Activated CD8-positive, alpha-beta memory T cell treated with anti-CD3 and anti-CD28 coated beads, Interleukin-2, amount 10 ng/mL, durations not matched to agents 7 days and 5 days (primary cell): ENCODE measurements around the gene MTMR12. TPM values are rescaled to one million over a fixed set of nuclear protein-coding genes. Genes with fewer than 3 reads are reported as not detected.

Source experiments
- ATAC-seq: fragments of 150-1000 bp; cut with Tn5 transposase; one replicate; pipeline ENCODE4 v1.10.0; 2021; ENCODE audit warnings: moderate library complexity
- CTCF ChIA-PET: fragments of 350-600 bp; sonication (Branson Sonifier 250); formaldehyde crosslinking; loops from one replicate; lab custom pipeline; 2021; ENCODE audit warnings: antibody characterized with exemption; lab: Charles Lee
- DNase-seq: peaks from one replicate; pipeline ENCODE4 v3.0.0-alpha.2; 2020
- H3K27ac Mint-ChIP-seq: one replicate; pipeline ENCODE4 v1.8.0; 2021; ENCODE audit warnings: mild to moderate bottlenecking, mixed read lengths
- H3K27me3 Mint-ChIP-seq: one replicate; pipeline ENCODE4 v1.8.0; 2021; ENCODE audit warnings: mixed read lengths
- H3K36me3 Mint-ChIP-seq: one replicate; pipeline ENCODE4 v1.8.0; 2021; ENCODE audit warnings: mild to moderate bottlenecking, mixed read lengths
- H3K4me1 Mint-ChIP-seq: one replicate; pipeline ENCODE4 v1.8.0; 2021; ENCODE audit warnings: mixed read lengths
- H3K4me3 Mint-ChIP-seq: one replicate; pipeline ENCODE4 v1.8.0; 2021; ENCODE audit warnings: mild to moderate bottlenecking, moderate library complexity, mixed read lengths
- H3K9me3 Mint-ChIP-seq: one replicate; pipeline ENCODE4 v1.8.0; 2022; ENCODE audit warnings: low read depth, mixed read lengths
- total RNA-seq, 2 experiments: library from RNA; stranded (reverse); gene quantifications; one replicate each; pipeline ENCODE4 v1.2.3, GENCODE V29; 2021

The MTMR12 gene
- total RNA-seq, 2 experiments from 2014 or later = 23.3 to 26.6 TPM

GRCh38 chr5:32251871-32252458 is 60.8 kb downstream of the MTMR12 start:
- Mint-ChIP-seq H3K4me1 (no peaks in the 10 kb centered on the region), H3K27ac (no peak overlapping the region), H3K36me3 (peaks cover 31% of the 10 kb centered on the region), H3K9me3 (no peaks in the 10 kb centered on the region), H3K27me3 (no peaks in the 10 kb centered on the region), H3K4me3 (no peak overlapping the region)
- CTCF ChIA-PET = interaction anchor here (0.9 kb wide), 1 partner anchor 16 kb away, joined by 3 read pairs; no protein-coding TSS in a partner anchor
- ATAC-seq = no peak
- no peak for DNase-seq

- Mint-ChIP-seq H3K36me3 (peaks cover 43% of the 10 kb centered on the region), H3K27ac (no peak overlapping the region), H3K4me1 (no peaks in the 10 kb centered on the region)
These were observed 63.1 kb downstream of the MTMR12 start for GRCh38 chr5:32249668-32250067.

GRCh38 chr5:32245742-32246141 is 67.0 kb downstream of the MTMR12 start:
- Mint-ChIP-seq H3K9me3 (no peaks in the 10 kb centered on the region), H3K36me3 (peaks cover 37% of the 10 kb centered on the region), H3K4me3 (no peak overlapping the region), H3K4me1 (peaks cover 6% of the 10 kb centered on the region), H3K27ac (no peak overlapping the region), H3K27me3 (no peaks in the 10 kb centered on the region)
- DNase-seq (no peak), ATAC-seq (no peak)
- CTCF ChIA-PET = interaction anchor here (1.3 kb wide), 1 partner anchor 84 kb away, joined by 3 read pairs; no protein-coding TSS in a partner anchor

More at GRCh38 chr5:32249668-32250067, 63.1 kb downstream of the MTMR12 start:
- Mint-ChIP-seq H3K27me3 (no peaks in the 10 kb centered on the region), H3K9me3 (no peaks in the 10 kb centered on the region), H3K4me3 (no peak overlapping the region)
- ATAC-seq = no peak
- DNase-seq = no peak
- CTCF ChIA-PET = interaction anchor here (1.4 kb wide), 1 partner anchor 18 kb away, joined by 4 read pairs; no protein-coding TSS in a partner anchor

GRCh38 chr5:32244017-32244416 is 68.7 kb downstream of the MTMR12 start:
- H3K9me3 Mint-ChIP-seq = no peaks in the 10 kb centered on the region
- CTCF ChIA-PET = interaction anchor here (0.9 to 1.6 kb wide), 3 partner anchors 11 to 86 kb away, joined by 4 to 5 read pairs (median 4); no protein-coding TSS in a partner anchor

DNA sequence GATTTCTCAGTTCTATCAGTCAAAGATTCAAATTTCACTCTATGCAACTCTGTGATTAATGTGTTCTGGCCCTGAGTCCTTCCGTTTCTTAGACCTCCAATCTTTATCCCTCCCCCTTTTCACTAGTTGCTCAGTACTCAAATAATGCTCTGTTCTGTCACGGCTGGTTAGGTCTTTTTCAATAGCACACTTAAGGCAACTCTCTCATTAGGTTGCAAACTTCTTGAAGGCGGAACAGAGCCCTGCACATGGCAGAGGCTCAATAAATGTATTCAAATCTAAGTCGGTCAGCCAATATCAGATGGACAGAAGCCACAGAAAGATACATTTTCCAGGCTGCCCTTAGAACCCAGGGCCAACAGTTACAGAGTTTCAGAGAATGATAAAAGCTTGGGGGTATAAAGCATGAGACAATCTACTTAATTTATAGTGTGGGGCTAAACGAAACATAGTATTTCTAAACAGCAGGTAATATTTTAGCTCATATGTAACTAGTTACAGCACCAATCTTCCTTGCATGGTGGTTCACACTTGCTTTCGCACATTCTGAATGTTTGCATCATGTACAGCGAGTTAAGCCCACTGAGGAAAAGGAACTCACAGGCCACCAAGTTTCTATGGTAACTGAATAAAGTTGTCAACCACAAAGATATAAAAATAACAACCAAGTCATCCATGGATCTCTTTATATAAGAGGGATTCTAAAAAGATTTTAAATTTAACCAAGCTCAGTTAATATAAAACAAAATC is 71.5 kb downstream of the MTMR12 start:
- Mint-ChIP-seq H3K4me1 (peaks cover 6% of the 10 kb centered on the region), H3K36me3 (peaks cover 18% of the 10 kb centered on the region), H3K27ac (no peak overlapping the region), H3K9me3 (no peaks in the 10 kb centered on the region), H3K4me3 (no peak overlapping the region), H3K27me3 (no peaks in the 10 kb centered on the region)
- ATAC-seq = no peak
- CTCF ChIA-PET = interaction anchor here (0.9 to 2.5 kb wide), 2 partner anchors 9 to 87 kb away, joined by 3 to 14 read pairs; no protein-coding TSS in a partner anchor
- DNase-seq = no peak

More at GRCh38 chr5:32244017-32244416, 68.7 kb downstream of the MTMR12 start:
- H3K4me3 Mint-ChIP-seq = no peak overlapping the region
- H3K36me3 Mint-ChIP-seq = peaks cover 39% of the 10 kb centered on the region
- H3K27ac Mint-ChIP-seq = no peak overlapping the region
- peaks cover 6% of the 10 kb centered on the region for H3K4me1 Mint-ChIP-seq
- no peak for ATAC-seq
- H3K27me3 Mint-ChIP-seq = no peaks in the 10 kb centered on the region
- no peak for DNase-seq

- H3K4me3 Mint-ChIP-seq = no peak overlapping the region
- no peak overlapping the region for H3K27ac Mint-ChIP-seq
- no peak for DNase-seq
- H3K36me3 Mint-ChIP-seq = peaks cover 15% of the 10 kb centered on the region
- ATAC-seq = no peak
- peaks cover 6% of the 10 kb centered on the region for H3K4me1 Mint-ChIP-seq
- no peaks in the 10 kb centered on the region for H3K27me3 Mint-ChIP-seq
- H3K9me3 Mint-ChIP-seq = no peaks in the 10 kb centered on the region
- CTCF ChIA-PET = interaction anchor here (1.3 kb wide), 1 partner anchor 89 kb away, joined by 3 read pairs; no protein-coding TSS in a partner anchor
These were observed 73.4 kb downstream of the MTMR12 start for GRCh38 chr5:32239385-32239784.

- no peak overlapping the region for H3K4me3 Mint-ChIP-seq
- DNase-seq (no peak), ATAC-seq (no peak)
- no peak overlapping the region for H3K27ac Mint-ChIP-seq
- CTCF ChIA-PET = interaction anchor here (1.8 to 8.0 kb wide), 4 partner anchors 9 to 150 kb away, joined by 4 to 139 read pairs (median 11); no protein-coding TSS in a partner anchor
- H3K27me3 Mint-ChIP-seq = no peaks in the 10 kb centered on the region
- peaks cover 3% of the 10 kb centered on the region for H3K4me1 Mint-ChIP-seq
- no peaks in the 10 kb centered on the region for H3K9me3 Mint-ChIP-seq
- H3K36me3 Mint-ChIP-seq = peaks cover 21% of the 10 kb centered on the region
These were observed 78.9 kb downstream of the MTMR12 start for GRCh38 chr5:32233696-32234447.

DNA sequence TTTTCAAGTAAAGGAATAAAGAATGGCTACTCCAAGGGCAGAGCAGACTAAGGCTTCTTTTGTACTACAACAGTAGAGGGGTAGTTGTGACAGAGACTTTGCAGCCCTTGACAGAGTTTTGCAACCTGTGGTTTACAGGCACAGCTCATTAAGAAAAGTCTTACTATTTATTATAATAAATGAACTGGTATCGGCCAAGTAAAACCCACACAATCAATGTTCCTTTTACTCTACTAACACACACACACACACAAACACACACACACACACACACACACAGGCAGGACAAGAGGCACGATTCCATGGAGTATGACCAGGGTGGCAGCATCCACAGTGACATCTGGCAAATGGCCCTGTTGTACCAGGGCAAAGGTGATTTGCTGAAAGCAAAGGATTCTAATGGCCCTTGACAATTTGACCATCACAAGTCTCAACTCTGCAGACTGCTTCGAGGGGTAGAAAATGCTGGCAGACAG is 79.5 kb downstream of the MTMR12 start:
- CTCF ChIA-PET = interaction anchor here (0.8 to 8.0 kb wide), 14 partner anchors 9 to 380 kb away, joined by 3 to 139 read pairs (median 4); no protein-coding TSS in a partner anchor
- Mint-ChIP-seq H3K9me3 (no peaks in the 10 kb centered on the region), H3K27ac (no peak overlapping the region), H3K36me3 (peaks cover 22% of the 10 kb centered on the region), H3K4me1 (peaks cover 3% of the 10 kb centered on the region), H3K27me3 (no peaks in the 10 kb centered on the region), H3K4me3 (no peak overlapping the region)
- ATAC-seq = no peak
- DNase-seq = no peak

DNA sequence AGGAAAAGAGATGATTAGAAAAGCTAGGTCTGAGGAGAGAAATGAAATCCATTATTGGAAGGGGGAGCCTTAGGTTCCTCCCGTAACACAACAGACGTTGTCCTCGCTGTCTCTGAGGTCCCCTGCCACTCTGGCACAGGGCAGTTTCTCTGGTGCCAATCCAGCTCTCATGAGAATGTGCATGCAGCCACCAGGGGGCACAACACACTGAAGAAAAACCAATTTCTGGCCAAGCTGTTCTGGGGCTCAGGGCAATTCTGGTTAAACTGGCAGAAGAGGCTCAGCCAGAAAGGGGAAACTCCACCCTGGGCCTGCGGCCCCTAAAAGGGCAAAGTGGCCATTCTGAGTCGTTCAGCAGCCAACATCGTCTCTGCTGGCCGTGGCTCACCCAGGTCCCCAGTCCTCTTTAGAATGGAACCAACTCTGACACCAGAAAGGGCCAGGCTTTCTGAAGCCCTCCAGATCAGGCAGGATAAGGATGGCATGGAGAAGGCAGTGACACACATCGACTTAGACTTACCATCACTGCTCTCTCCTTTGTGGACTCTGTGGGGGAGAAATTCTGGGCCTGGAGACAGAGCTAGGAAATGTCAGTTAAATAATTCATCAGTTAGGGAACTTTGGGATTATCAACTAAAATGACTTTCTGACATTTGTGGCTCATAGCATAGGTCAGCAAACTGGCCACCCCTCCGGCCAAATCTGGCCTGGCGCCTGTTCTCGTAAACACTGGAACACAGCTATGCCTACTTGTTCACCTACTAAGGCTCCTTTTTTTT is 80.1 kb downstream of the MTMR12 start:
- Mint-ChIP-seq H3K27me3 (no peaks in the 10 kb centered on the region), H3K27ac (peak overlapping the region; percentile 53), H3K36me3 (peaks cover 22% of the 10 kb centered on the region), H3K4me1 (peaks cover 3% of the 10 kb centered on the region), H3K4me3 (no peak overlapping the region), H3K9me3 (no peaks in the 10 kb centered on the region)
- ATAC-seq (peak; percentile 90), DNase-seq (peak; percentile 83)
- CTCF ChIA-PET = interaction anchor here (0.6 to 8.0 kb wide), 28 partner anchors 10 to 380 kb away, joined by 3 to 139 read pairs (median 4); partner anchors contain the start of gene MTMR12

- DNase-seq (no peak), ATAC-seq (no peak)
- H3K9me3 Mint-ChIP-seq = no peaks in the 10 kb centered on the region
- CTCF ChIA-PET = interaction anchor here (0.6 to 8.0 kb wide), 27 partner anchors 9 to 381 kb away, joined by 3 to 139 read pairs (median 4); partner anchors contain the start of gene MTMR12
- no peak overlapping the region for H3K27ac Mint-ChIP-seq
- no peak overlapping the region for H3K4me3 Mint-ChIP-seq
- H3K4me1 Mint-ChIP-seq = peaks cover 3% of the 10 kb centered on the region
- H3K36me3 Mint-ChIP-seq = peaks cover 19% of the 10 kb centered on the region
- no peaks in the 10 kb centered on the region for H3K27me3 Mint-ChIP-seq
These were observed 80.8 kb downstream of the MTMR12 start for GRCh38 chr5:32231929-32232328.

DNA sequence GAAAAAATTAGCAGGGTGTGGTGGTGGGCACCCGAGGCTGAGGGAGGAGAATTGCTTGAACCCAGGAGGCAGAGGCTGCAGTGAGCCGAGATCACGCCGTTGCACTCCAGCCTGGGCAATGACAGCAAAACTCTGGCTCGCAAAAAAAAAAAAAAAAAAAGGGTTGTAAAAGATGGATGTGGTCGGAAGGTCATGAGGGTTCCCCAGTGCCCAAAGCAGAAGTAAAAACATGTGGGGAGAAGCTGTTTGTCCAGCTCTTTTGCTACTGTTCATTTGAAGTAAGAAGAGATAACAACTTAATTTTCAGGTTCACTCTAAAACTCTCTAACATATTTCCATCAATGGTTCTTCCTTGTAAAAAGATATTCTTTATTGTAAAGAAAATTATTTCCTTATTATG is 81.5 kb downstream of the MTMR12 start:
- DNase-seq (no peak), ATAC-seq (no peak)
- Mint-ChIP-seq H3K36me3 (peaks cover 17% of the 10 kb centered on the region), H3K4me1 (peaks cover 3% of the 10 kb centered on the region), H3K27me3 (no peaks in the 10 kb centered on the region), H3K4me3 (no peak overlapping the region), H3K27ac (no peak overlapping the region), H3K9me3 (no peaks in the 10 kb centered on the region)
- CTCF ChIA-PET = interaction anchor here (0.7 to 8.0 kb wide), 12 partner anchors 9 to 382 kb away, joined by 3 to 139 read pairs (median 4); no protein-coding TSS in a partner anchor
